AG04449 (cell line): ENCODE measurements around the gene ITGA5.

Experiments
- CTCF ChIA-PET: fragments of 350-600 bp; formaldehyde crosslinking; extraction: SDS; loops from one replicate; lab custom pipeline; 2021; ENCODE audit warnings: antibody characterized with exemption; lab: Yijun Ruan, JAX
- POLR2A ChIA-PET: fragments of 400-600, 350-600 bp; formaldehyde crosslinking; extraction: SDS; loops from one replicate; lab custom pipeline; 2020; ENCODE audit warnings: antibody characterized with exemption, inconsistent platforms; lab: Yijun Ruan, JAX
- DNase-seq: peaks from one replicate; pipeline ENCODE4 v3.0.0-alpha.2; 2010; ENCODE audit warnings: low read depth, low spot score
- H3K4me3 ChIP-seq: 2 replicates; pipeline ENCODE4 v1.5.1; 2011; ENCODE audit warnings: low read depth, mild to moderate bottlenecking, control low read depth, low read length
- TF ChIP-seq, protein P1 (sequence below): IDR thresholded peaks from one replicate; pipeline ENCODE4 v1.5.1; 2011; ENCODE audit warnings: mild to moderate bottlenecking, moderate library complexity, low read length, control low read depth, inconsistent platforms; ENCODE audit not compliant: insufficient read depth; ENCODE audit errors: missing control alignments

The ITGA5 gene

DNA sequence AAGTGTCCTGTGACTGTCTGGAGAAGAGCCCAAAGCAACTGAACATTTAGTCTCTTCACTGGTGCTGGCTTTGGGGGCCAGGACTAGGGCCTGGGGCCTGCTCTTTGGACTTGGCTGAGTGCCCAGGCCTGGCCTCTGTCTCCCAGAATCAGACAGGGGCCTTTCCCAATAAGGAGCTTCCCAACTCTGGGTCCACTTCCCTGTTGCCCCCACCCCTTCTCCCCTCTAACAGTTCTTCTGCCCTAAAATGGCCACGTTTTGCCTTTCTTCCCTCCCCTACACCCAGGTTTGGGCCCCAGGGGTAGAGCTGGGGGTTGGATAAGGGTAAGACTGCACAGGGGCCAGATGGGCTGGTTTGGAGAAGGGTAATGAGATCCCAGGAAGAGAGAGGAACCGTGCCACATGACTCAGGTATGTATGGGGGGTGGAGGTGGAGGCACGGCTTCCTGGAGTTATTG, 10.0 kb upstream of the ITGA5 start:
- ChIA-PET POLR2A (interaction anchor here (0.8 to 1.9 kb wide), 3 partner anchors 11 to 17 kb away, joined by 3 to 5 read pairs (median 5); no protein-coding TSS in a partner anchor), CTCF (interaction anchor here (0.6 to 28.0 kb wide), 14 partner anchors 9 to 213 kb away, joined by 3 to 940 read pairs (median 7); no protein-coding TSS in a partner anchor)
- no peak for DNase-seq
- no peak overlapping the region for H3K4me3 ChIP-seq
- TF ChIP-seq, protein P1, sequence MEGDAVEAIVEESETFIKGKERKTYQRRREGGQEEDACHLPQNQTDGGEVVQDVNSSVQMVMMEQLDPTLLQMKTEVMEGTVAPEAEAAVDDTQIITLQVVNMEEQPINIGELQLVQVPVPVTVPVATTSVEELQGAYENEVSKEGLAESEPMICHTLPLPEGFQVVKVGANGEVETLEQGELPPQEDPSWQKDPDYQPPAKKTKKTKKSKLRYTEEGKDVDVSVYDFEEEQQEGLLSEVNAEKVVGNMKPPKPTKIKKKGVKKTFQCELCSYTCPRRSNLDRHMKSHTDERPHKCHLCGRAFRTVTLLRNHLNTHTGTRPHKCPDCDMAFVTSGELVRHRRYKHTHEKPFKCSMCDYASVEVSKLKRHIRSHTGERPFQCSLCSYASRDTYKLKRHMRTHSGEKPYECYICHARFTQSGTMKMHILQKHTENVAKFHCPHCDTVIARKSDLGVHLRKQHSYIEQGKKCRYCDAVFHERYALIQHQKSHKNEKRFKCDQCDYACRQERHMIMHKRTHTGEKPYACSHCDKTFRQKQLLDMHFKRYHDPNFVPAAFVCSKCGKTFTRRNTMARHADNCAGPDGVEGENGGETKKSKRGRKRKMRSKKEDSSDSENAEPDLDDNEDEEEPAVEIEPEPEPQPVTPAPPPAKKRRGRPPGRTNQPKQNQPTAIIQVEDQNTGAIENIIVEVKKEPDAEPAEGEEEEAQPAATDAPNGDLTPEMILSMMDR = no peak

DNA sequence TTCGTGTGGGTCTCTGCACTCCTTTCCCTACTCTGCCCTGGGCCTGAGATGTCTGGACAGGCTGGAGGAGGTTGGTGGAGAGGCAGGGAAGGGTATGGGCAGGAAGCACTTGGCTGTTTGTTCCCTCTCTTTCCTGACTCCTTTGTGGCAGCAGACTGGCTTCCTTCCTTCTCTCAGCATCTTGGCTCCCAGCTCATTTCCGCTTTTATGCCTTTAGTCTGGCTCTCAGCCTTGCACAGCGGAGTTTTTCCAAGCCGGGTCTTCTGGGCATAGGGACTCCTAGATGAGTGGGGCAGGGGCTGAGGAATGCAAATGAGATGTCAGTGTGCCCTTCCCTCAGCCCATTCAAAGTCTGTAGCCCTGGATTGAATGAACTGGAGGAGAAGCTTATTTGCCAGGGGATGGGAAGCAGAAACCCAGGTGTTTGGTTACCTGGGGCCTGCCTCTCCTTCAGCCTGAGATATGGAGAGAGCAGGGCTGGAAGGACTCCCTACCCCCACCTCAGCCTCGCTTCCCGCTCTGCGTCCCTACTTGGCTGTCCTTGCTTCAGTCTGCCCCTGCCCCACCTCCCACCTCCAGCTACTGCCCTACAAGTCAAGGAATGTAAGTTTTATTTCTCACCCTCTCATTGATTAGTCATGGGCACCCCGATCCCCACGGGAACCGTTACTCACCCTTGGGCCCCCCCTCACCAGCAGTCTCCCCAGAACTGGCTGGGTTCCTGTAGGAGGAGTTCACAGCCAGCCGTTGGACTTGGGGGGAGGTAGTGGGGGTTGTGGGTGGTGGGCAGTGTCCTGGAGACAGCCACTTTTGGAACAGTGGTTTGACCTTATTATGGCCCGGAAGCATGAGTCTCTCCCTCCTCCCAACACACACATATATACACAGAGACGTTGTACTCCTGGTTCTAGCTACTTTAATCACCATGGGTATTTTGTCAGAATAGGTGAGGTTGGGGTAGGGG, 9.3 kb upstream of the ITGA5 start:
- no peak overlapping the region for H3K4me3 ChIP-seq
- TF ChIP-seq, protein P1 = no peak
- no peak for DNase-seq
- ChIA-PET CTCF (interaction anchor here (1.1 to 28.0 kb wide), 12 partner anchors 8 to 60 kb away, joined by 3 to 940 read pairs (median 7); partner anchors contain the start of gene ITGA5), POLR2A (interaction anchor here (0.8 to 1.9 kb wide), 3 partner anchors 10 to 17 kb away, joined by 3 to 5 read pairs (median 5); no protein-coding TSS in a partner anchor)

DNA sequence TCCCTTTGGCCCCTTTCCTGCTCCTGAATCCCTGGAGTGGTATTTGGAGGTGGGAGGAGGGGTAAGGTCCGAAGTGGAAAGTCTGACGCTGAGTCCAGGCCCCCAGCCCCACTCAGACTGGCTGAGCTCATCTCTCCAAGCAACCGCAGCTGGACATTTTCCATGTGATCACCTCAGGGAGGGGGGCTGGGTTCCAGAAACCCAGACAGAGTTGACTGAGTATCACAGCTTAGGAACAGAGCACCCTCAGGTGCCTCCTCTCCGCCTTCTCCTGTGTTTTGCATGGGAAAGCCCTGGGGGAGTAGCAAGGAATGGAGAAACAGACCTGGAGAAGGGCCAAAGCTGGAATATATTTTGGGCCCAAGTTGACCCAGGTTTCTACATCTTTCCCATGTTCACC, 8.0 kb upstream of the ITGA5 start:
- TF ChIP-seq, protein P1 = no peak
- CTCF ChIA-PET = interaction anchor here (1.5 to 28.0 kb wide), 5 partner anchors 12 to 46 kb away, joined by 6 to 940 read pairs (median 116); no protein-coding TSS in a partner anchor
- POLR2A ChIA-PET = interaction anchor here (1.9 kb wide), 1 partner anchor 12 kb away, joined by 5 read pairs; no protein-coding TSS in a partner anchor
- H3K4me3 ChIP-seq = no peak overlapping the region
- no peak for DNase-seq

DNA sequence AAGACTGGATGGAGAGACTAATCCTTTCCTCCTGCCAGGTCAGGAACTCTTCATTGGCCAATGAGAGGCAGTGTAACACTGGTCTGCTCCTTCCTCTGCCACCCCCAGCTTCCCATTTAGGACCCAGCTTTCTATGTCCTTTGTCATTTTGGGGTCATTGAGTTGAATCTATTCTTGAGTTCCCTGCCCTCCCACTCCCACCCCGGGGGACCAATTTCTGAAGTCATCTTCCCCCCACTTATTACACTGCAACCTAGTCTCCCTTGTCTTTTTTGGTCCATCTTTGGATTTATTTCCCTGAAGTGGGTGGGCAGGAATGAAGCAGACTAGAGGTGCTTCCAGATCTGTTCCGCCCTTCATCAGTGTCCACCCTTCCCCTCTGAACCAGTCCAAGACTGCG, 7.6 kb upstream of the ITGA5 start:
- H3K4me3 ChIP-seq = no peak overlapping the region
- CTCF ChIA-PET = interaction anchor here (10.1 to 28.0 kb wide), 3 partner anchors 12 to 46 kb away, joined by 116 to 940 read pairs (median 117); no protein-coding TSS in a partner anchor
- DNase-seq = no peak
- POLR2A ChIA-PET = no interaction called here
- TF ChIP-seq, protein P1 = no peak

DNA sequence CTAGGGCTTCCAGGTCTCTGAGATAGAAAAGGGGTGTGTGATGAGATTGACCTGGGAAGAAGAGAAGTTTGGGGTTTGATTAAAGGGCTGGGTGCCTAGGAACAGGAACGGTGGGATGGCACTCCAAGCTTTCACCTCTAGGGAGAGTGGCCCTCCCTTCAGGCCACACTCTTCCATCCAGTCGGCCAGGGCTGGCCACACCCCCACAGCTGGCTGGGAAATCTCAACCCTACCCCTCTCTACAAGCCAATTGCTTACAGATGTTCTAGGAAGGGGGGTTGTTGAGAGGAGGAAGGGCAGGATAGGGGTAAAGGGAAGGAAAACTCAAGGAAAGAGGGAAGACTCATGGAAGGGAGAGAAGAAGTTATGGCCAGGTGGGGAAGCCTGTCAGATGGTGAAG, 6.6 kb upstream of the ITGA5 start:
- TF ChIP-seq, protein P1 = no peak
- no peak for DNase-seq
- no peak overlapping the region for H3K4me3 ChIP-seq
- CTCF ChIA-PET = interaction anchor here (0.8 to 28.0 kb wide), 5 partner anchors 8 to 55 kb away, joined by 3 to 940 read pairs (median 116); no protein-coding TSS in a partner anchor
- POLR2A ChIA-PET = no interaction called here
